HUES48 (cell line): ENCODE measurements around the gene PRXL2B.

Experiments
- H3K27ac ChIP-seq: one replicate; pipeline ENCODE4 v1.7.0; 2013; ENCODE audit warnings: low read depth, low read length, inconsistent platforms
- H3K27me3 ChIP-seq: 2 replicates; pipeline ENCODE4 v1.6.1; 2013; ENCODE audit warnings: mild to moderate bottlenecking, low read length; ENCODE audit not compliant: control insufficient read depth, insufficient read depth
- H3K36me3 ChIP-seq: 2 replicates; pipeline ENCODE4 v1.6.1; 2013; ENCODE audit warnings: low read length; ENCODE audit not compliant: control insufficient read depth, insufficient read depth
- H3K4me1 ChIP-seq: 2 replicates; pipeline ENCODE4 v1.6.1; 2013; ENCODE audit warnings: mild to moderate bottlenecking, low read length; ENCODE audit not compliant: control insufficient read depth, insufficient read depth
- H3K4me3 ChIP-seq: 2 replicates; pipeline ENCODE4 v1.5.1; 2013; ENCODE audit warnings: mild to moderate bottlenecking, low read depth, low read length
- H3K9ac ChIP-seq: 2 replicates; pipeline ENCODE4 v1.6.1; 2013; ENCODE audit warnings: mild to moderate bottlenecking, low read depth, low read length, moderate library complexity
- H3K9me3 ChIP-seq: 2 replicates; pipeline ENCODE4 v1.6.1; 2013; ENCODE audit warnings: low read length; ENCODE audit not compliant: control insufficient read depth, insufficient read depth

Gene PRXL2B

GRCh38 chr1:2580691-2581090, 5.9 kb upstream of the PRXL2B start:
- Histone ChIP-seq H3K36me3 (no peaks in the 10 kb centered on the region), H3K27ac (no peak overlapping the region), H3K9ac (no peak overlapping the region), H3K27me3 (no peaks in the 10 kb centered on the region), H3K4me1 (0 out of 2 replicates have a peak, but pooled peaks cover 13% of the 10 kb centered on the region), H3K4me3 (no peak overlapping the region), H3K9me3 (no peaks in the 10 kb centered on the region)

GRCh38 chr1:2582391-2582790, 4.2 kb upstream of the PRXL2B start:
- Histone ChIP-seq H3K4me3 (no peak overlapping the region), H3K27ac (no peak overlapping the region), H3K36me3 (no peaks in the 10 kb centered on the region), H3K9ac (no peak overlapping the region), H3K27me3 (no peaks in the 10 kb centered on the region), H3K9me3 (no peaks in the 10 kb centered on the region), H3K4me1 (0 out of 2 replicates have a peak, but pooled peaks cover 13% of the 10 kb centered on the region)

- Histone ChIP-seq H3K27me3 (no peaks in the 10 kb centered on the region), H3K36me3 (no peaks in the 10 kb centered on the region), H3K27ac (peak overlapping the region; percentile 34), H3K4me1 (0 out of 2 replicates have a peak, but pooled peaks cover 13% of the 10 kb centered on the region), H3K9ac (no peak overlapping the region), H3K9me3 (no peaks in the 10 kb centered on the region), H3K4me3 (no peak overlapping the region)
These were observed 3.2 kb upstream of the PRXL2B start for GRCh38 chr1:2583331-2583791.

GRCh38 chr1:2583871-2584351, 2.7 kb upstream of the PRXL2B start:
- Histone ChIP-seq H3K27me3 (no peaks in the 10 kb centered on the region), H3K36me3 (peaks cover 4% of the 10 kb centered on the region; the same call in 1 of the 2 replicates), H3K9me3 (no peaks in the 10 kb centered on the region), H3K4me1 (0 out of 2 replicates have a peak, but pooled peaks cover 13% of the 10 kb centered on the region), H3K4me3 (no peak overlapping the region), H3K27ac (peak overlapping the region; percentile 34), H3K9ac (no peak overlapping the region)

GRCh38 chr1:2584686-2585317, 1.8 kb upstream of the PRXL2B start:
- Histone ChIP-seq H3K27ac (peak overlapping the region; percentile 88), H3K9ac (no peak overlapping the region), H3K4me3 (peak overlapping the region; percentile 88; the same call in 1 of the 2 replicates), H3K36me3 (peaks cover 10% of the 10 kb centered on the region), H3K27me3 (no peaks in the 10 kb centered on the region), H3K9me3 (no peaks in the 10 kb centered on the region), H3K4me1 (0 out of 2 replicates have a peak, but pooled peaks cover 13% of the 10 kb centered on the region)

- no peaks in the 10 kb centered on the region for H3K27me3 ChIP-seq
- peak overlapping the region; percentile 88 for H3K27ac ChIP-seq
These were observed 1.1 kb upstream of the PRXL2B start for GRCh38 chr1:2585318-2586092.

GRCh38 chr1:2587071-2587859, 688 bp downstream of the PRXL2B start:
- Histone ChIP-seq H3K4me3 (peak overlapping the region; percentile 88), H3K27me3 (no peaks in the 10 kb centered on the region), H3K9me3 (no peaks in the 10 kb centered on the region; the same call in 1 of the 2 replicates), H3K36me3 (peaks cover 10% of the 10 kb centered on the region), H3K27ac (no peak overlapping the region), H3K4me1 (0 out of 2 replicates have a peak, but pooled peaks cover 13% of the 10 kb centered on the region), H3K9ac (no peak overlapping the region; the same call in 1 of the 2 replicates)

More at GRCh38 chr1:2585318-2586092, 1.1 kb upstream of the PRXL2B start:
- peak overlapping the region; percentile 88 for H3K4me3 ChIP-seq
- H3K4me1 ChIP-seq, result 0 out of 2 replicates have a peak, but pooled peaks cover 13% of the 10 kb centered on the region
- no peaks in the 10 kb centered on the region for H3K9me3 ChIP-seq
- peak overlapping the region; percentile 79 for H3K9ac ChIP-seq
- H3K36me3 ChIP-seq, result peaks cover 10% of the 10 kb centered on the region

- H3K9ac ChIP-seq, result no peak overlapping the region
- peaks cover 10% of the 10 kb centered on the region for H3K36me3 ChIP-seq
- no peaks in the 10 kb centered on the region for H3K27me3 ChIP-seq
- no peak overlapping the region for H3K27ac ChIP-seq
- peak overlapping the region; percentile 88; the same call in 1 of the 2 replicates for H3K4me3 ChIP-seq
- H3K4me1 ChIP-seq, result 0 out of 2 replicates have a peak, but pooled peaks cover 13% of the 10 kb centered on the region
- no peaks in the 10 kb centered on the region; the same call in 1 of the 2 replicates for H3K9me3 ChIP-seq
These were observed 1.4 kb downstream of the PRXL2B start for GRCh38 chr1:2587860-2588571.

GRCh38 chr1:2588661-2589430, 2.3 kb downstream of the PRXL2B start:
- Histone ChIP-seq H3K27me3 (no peaks in the 10 kb centered on the region), H3K9me3 (no peaks in the 10 kb centered on the region; the same call in 1 of the 2 replicates), H3K4me3 (no peak overlapping the region), H3K36me3 (peaks cover 10% of the 10 kb centered on the region), H3K27ac (no peak overlapping the region), H3K4me1 (0 out of 2 replicates have a peak, but pooled peaks cover 11% of the 10 kb centered on the region), H3K9ac (no peak overlapping the region)
